Astrocyte (in vitro differentiated cells and primary cell): ENCODE results near the gene ULK4. TPM values are rescaled to one million over a fixed set of nuclear protein-coding genes. Genes with fewer than 3 reads are reported as not detected.
"Not testable (repeated sequence)": the region's sequence is repeated elsewhere in the genome, so short reads cannot be mapped to it uniquely, and the experiment has no call there.

Experiments
- DNase-seq: peaks from one replicate; pipeline ENCODE4 v3.0.0-alpha.2; 2010; ENCODE audit warnings: low read depth
- FAIRE-seq: peaks from 2 replicates; lab custom pipeline; 2011; peaks lifted over from hg19 to GRCh38; lab: Jason Lieb, UNC
- H2AFZ ChIP-seq: 2 replicates; pipeline ENCODE4 v1.6.0; 2012; ENCODE audit warnings: low read depth, low read length, inconsistent platforms
- H3K27ac ChIP-seq: 2 replicates; pipeline ENCODE4 v1.5.1; 2011; ENCODE audit warnings: low read depth, low read length, inconsistent platforms
- H3K27me3 ChIP-seq: 2 replicates; pipeline ENCODE4 v1.6.0; 2011; ENCODE audit warnings: low read length, inconsistent platforms; ENCODE audit not compliant: insufficient read depth
- H3K36me3 ChIP-seq: 2 replicates; pipeline ENCODE4 v1.5.1; 2011; ENCODE audit warnings: low read length, inconsistent platforms; ENCODE audit not compliant: insufficient read depth
- H3K4me1 ChIP-seq: 2 replicates; pipeline ENCODE4 v1.5.1; 2011; ENCODE audit warnings: low read length, inconsistent platforms; ENCODE audit not compliant: insufficient read depth
- H3K4me2 ChIP-seq: 2 replicates; pipeline ENCODE4 v1.6.0; 2012; ENCODE audit warnings: low read length, inconsistent platforms
- H3K4me3 ChIP-seq: 2 replicates; pipeline ENCODE4 v1.5.1; 2011; ENCODE audit warnings: low read depth, mild to moderate bottlenecking, low read length, inconsistent platforms; ENCODE audit not compliant: insufficient read depth
- H3K79me2 ChIP-seq: 2 replicates; pipeline ENCODE4 v1.6.0; 2012; ENCODE audit warnings: mild to moderate bottlenecking, low read length, inconsistent platforms; ENCODE audit not compliant: insufficient read depth
- H3K9ac ChIP-seq: 2 replicates; pipeline ENCODE4 v1.6.0; 2012; ENCODE audit warnings: mild to moderate bottlenecking, low read length, inconsistent platforms
- H3K9me3 ChIP-seq: 2 replicates; pipeline ENCODE4 v1.5.1; 2012; ENCODE audit warnings: low read depth, mild to moderate bottlenecking, low read length, inconsistent platforms; ENCODE audit not compliant: insufficient read depth
- H4K20me1 ChIP-seq: 2 replicates; pipeline ENCODE4 v1.6.0; 2012; ENCODE audit warnings: low read length, inconsistent platforms; ENCODE audit not compliant: insufficient read depth
- H3K27ac Mint-ChIP-seq: one replicate; pipeline ENCODE4 v1.8.0; 2021; ENCODE audit warnings: mild to moderate bottlenecking, mixed read lengths; ENCODE audit not compliant: unreplicated experiment
- H3K27me3 Mint-ChIP-seq: one replicate; pipeline ENCODE4 v1.8.0; 2021; ENCODE audit warnings: low read depth, mixed read lengths; ENCODE audit not compliant: unreplicated experiment
- H3K36me3 Mint-ChIP-seq: one replicate; pipeline ENCODE4 v1.8.0; 2021; ENCODE audit warnings: low read depth, mixed read lengths; ENCODE audit not compliant: unreplicated experiment
- H3K4me1 Mint-ChIP-seq: one replicate; pipeline ENCODE4 v1.8.0; 2021; ENCODE audit warnings: low read depth, mixed read lengths; ENCODE audit not compliant: unreplicated experiment
- H3K4me3 Mint-ChIP-seq: one replicate; pipeline ENCODE4 v1.8.0; 2021; ENCODE audit warnings: mild to moderate bottlenecking, moderate library complexity, mixed read lengths; ENCODE audit not compliant: unreplicated experiment
- H3K9me3 Mint-ChIP-seq: one replicate; pipeline ENCODE4 v1.8.0; 2021; ENCODE audit warnings: mild to moderate bottlenecking, mixed read lengths; ENCODE audit not compliant: unreplicated experiment
- EZH2 ChIP-seq: IDR thresholded peaks from 2 replicates; pipeline ENCODE4 v1.6.1; 2012; ENCODE audit warnings: mild to moderate bottlenecking, low read length, inconsistent platforms; ENCODE audit not compliant: insufficient read depth
- total RNA-seq: library from RNA; stranded (reverse); gene quantifications from 2 replicates; pipeline ENCODE4 v1.2.1, GENCODE V29; 2021
- TF ChIP-seq, protein P1 (sequence below): IDR thresholded peaks from 2 replicates; pipeline ENCODE4 v1.5.1; 2011; ENCODE audit warnings: low read depth, mild to moderate bottlenecking, inconsistent platforms, low read length, moderate library complexity; ENCODE audit not compliant: insufficient read depth

The ULK4 gene
- total RNA-seq, 1 donor from 2014 or later = 6.6 TPM

DNA sequence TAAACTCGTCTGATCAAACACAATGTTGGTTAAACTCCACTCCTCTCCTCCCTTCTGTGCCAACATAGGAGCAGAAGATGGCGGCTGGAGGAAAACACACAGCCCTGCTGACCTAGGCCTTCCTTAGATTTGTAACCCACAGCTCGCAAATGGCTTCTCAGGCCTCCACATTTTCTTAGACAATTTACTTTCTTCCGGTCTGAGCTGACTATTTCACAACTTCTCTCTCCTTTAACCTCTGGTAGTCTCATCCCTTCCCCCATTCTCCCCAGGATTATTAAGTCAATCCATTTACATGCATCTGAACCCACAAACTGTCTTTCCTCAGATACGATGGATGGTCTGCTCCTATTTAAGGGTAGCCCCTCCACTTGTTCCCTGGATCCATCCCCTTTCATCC is 25.7 kb upstream of the ULK4 start:
- TF ChIP-seq, protein P1, sequence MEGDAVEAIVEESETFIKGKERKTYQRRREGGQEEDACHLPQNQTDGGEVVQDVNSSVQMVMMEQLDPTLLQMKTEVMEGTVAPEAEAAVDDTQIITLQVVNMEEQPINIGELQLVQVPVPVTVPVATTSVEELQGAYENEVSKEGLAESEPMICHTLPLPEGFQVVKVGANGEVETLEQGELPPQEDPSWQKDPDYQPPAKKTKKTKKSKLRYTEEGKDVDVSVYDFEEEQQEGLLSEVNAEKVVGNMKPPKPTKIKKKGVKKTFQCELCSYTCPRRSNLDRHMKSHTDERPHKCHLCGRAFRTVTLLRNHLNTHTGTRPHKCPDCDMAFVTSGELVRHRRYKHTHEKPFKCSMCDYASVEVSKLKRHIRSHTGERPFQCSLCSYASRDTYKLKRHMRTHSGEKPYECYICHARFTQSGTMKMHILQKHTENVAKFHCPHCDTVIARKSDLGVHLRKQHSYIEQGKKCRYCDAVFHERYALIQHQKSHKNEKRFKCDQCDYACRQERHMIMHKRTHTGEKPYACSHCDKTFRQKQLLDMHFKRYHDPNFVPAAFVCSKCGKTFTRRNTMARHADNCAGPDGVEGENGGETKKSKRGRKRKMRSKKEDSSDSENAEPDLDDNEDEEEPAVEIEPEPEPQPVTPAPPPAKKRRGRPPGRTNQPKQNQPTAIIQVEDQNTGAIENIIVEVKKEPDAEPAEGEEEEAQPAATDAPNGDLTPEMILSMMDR = no peak
- no peak for TF ChIP-seq EZH2
- DNase-seq (no peak), FAIRE-seq (no peak)
- Histone ChIP-seq H3K79me2 (no peaks in the 10 kb centered on the region), H3K4me2 (no peak overlapping the region), H3K27ac (no peak overlapping the region), H3K9me3 (no peaks in the 10 kb centered on the region), H3K9ac (no peak overlapping the region), H3K4me3 (no peak overlapping the region), H3K36me3 (no peaks in the 10 kb centered on the region), H2AFZ (no peak overlapping the region), H4K20me1 (no peaks in the 10 kb centered on the region), H3K27me3 (no peaks in the 10 kb centered on the region), H3K4me1 (no peaks in the 10 kb centered on the region)
- Mint-ChIP-seq H3K4me1 (peaks cover 2% of the 10 kb centered on the region), H3K36me3 (no peaks in the 10 kb centered on the region), H3K27me3 (no peaks in the 10 kb centered on the region), H3K4me3 (no peak overlapping the region), H3K9me3 (no peaks in the 10 kb centered on the region), H3K27ac (no peak overlapping the region)

DNA sequence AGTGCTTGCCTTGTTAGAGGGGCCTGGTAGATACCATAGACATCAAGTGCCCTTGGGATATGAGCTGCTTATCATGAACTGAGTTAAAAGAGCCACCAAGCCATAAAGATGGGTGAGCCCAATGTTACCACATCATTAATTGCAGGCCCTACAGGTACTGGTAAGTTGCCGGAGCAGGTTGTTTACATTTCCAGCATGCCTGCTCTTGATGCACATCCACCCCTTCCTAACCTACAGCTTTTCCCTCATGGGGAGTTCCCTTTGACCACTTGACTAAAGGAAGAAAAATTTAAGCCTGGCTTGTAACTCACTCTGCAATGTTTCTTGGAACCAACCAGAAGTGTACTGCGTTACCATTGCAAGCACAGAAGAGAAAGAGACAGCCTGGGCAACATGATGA is 24.7 kb upstream of the ULK4 start:
- H3K27me3 Mint-ChIP-seq = no peaks in the 10 kb centered on the region

DNA sequence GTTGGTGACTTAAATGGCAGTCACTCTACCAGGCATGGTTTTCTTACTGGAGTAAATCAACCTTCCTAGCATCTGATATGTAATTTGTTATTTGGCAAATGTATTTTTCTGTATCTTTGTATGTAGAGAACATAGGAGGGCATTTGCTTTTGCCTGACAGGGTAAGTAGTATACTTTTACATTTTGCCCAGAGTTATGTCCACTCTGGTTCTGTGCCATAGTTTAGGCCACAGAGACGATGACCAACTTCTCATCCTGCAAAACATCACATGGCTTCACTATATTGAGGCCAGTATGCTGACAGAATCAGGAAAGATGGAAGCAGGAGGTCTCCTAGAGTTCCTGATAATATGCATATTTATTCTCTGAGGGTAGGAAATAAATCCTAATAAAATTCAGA is 23.1 kb upstream of the ULK4 start:
- Histone ChIP-seq H2AFZ (no peak overlapping the region), H3K27me3 (no peaks in the 10 kb centered on the region), H4K20me1 (no peaks in the 10 kb centered on the region), H3K4me2 (no peak overlapping the region), H3K9ac (no peak overlapping the region), H3K36me3 (no peaks in the 10 kb centered on the region), H3K4me3 (no peak overlapping the region), H3K27ac (no peak overlapping the region), H3K4me1 (no peaks in the 10 kb centered on the region), H3K79me2 (no peaks in the 10 kb centered on the region), H3K9me3 (no peaks in the 10 kb centered on the region)
- Mint-ChIP-seq H3K36me3 (no peaks in the 10 kb centered on the region), H3K27me3 (no peaks in the 10 kb centered on the region), H3K9me3 (no peaks in the 10 kb centered on the region), H3K4me1 (no peaks in the 10 kb centered on the region), H3K27ac (no peak overlapping the region), H3K4me3 (no peak overlapping the region)
- DNase-seq (no peak), FAIRE-seq (no peak)
- TF ChIP-seq EZH2 = no peak
- TF ChIP-seq, protein P1 = no peak

More for the DNA sequence above, 24.7 kb upstream of the ULK4 start:
- Histone ChIP-seq H3K4me3 (no peak overlapping the region), H3K9me3 (no peaks in the 10 kb centered on the region), H3K79me2 (no peaks in the 10 kb centered on the region), H3K4me1 (no peaks in the 10 kb centered on the region), H3K36me3 (no peaks in the 10 kb centered on the region), H3K27me3 (no peaks in the 10 kb centered on the region), H4K20me1 (no peaks in the 10 kb centered on the region), H3K9ac (no peak overlapping the region), H3K27ac (no peak overlapping the region), H2AFZ (no peak overlapping the region), H3K4me2 (no peak overlapping the region)
- H3K9me3 Mint-ChIP-seq = no peaks in the 10 kb centered on the region
- FAIRE-seq (no peak), DNase-seq (no peak)
- no peaks in the 10 kb centered on the region for H3K36me3 Mint-ChIP-seq
- no peak overlapping the region for H3K27ac Mint-ChIP-seq
- H3K4me1 Mint-ChIP-seq = peaks cover 2% of the 10 kb centered on the region
- no peak overlapping the region for H3K4me3 Mint-ChIP-seq
- TF ChIP-seq, protein P1 = no peak
- TF ChIP-seq EZH2 = no peak

DNA sequence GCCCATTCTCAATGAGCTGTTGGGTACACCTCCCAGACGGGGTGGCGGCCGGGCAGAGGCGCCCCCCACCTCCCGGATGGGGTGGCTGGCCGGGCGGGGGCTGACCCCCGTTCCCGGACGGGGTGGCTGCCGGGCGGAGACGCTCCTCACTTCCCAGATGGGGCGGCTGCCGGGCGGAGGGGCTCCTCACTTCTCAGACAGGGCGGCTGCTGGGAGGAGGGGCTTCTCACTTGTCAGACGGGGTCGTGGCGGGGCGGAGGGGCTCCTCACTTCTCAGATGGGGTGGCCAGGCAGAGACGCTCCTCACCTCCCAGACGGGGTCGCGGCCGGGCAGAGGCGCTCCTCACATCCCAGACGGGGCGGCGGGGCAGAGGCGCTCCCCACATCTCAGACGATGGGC is 21.2 kb upstream of the ULK4 start:
- not testable (repeated sequence) for H3K79me2 ChIP-seq, H3K4me3 Mint-ChIP-seq, H4K20me1 ChIP-seq, H3K4me3 ChIP-seq, H3K27ac ChIP-seq, H3K36me3 ChIP-seq, H2AFZ ChIP-seq, H3K27me3 ChIP-seq, H3K9me3 ChIP-seq, H3K27ac Mint-ChIP-seq, H3K4me1 Mint-ChIP-seq, H3K36me3 Mint-ChIP-seq, DNase-seq, H3K9me3 Mint-ChIP-seq, FAIRE-seq, H3K4me2 ChIP-seq, H3K27me3 Mint-ChIP-seq, H3K4me1 ChIP-seq, H3K9ac ChIP-seq
